Smooth muscle cell (in vitro differentiated cells): ENCODE data around the gene MRPL9. TPM values are rescaled to one million over a fixed set of nuclear protein-coding genes. Genes with fewer than 3 reads are reported as not detected.
"Not testable (repeated sequence)": the region's sequence is repeated elsewhere in the genome, so short reads cannot be mapped to it uniquely, and the experiment has no call there.

Experiments
- DNase-seq: peaks from one replicate; lab custom pipeline; 2025; ENCODE audit not compliant: unreplicated experiment; lab: John Stamatoyannopoulos, UW
- H2AFZ ChIP-seq: fragments of 200-600 bp; sonication (generic); 2 replicates; pipeline ENCODE4 v1.6.0; 2016; ENCODE audit warnings: antibody characterized with exemption, low read depth, mild to moderate bottlenecking
- H3F3A ChIP-seq: fragments of 200-600 bp; sonication (generic); 2 replicates; pipeline ENCODE4 v1.6.0; 2017; ENCODE audit warnings: antibody characterized with exemption, low read depth
- H3K27ac ChIP-seq: fragments of 200-600 bp; sonication (generic); 2 replicates; pipeline ENCODE4 v1.5.1; 2016; ENCODE audit warnings: low read depth, mild to moderate bottlenecking
- H3K27me3 ChIP-seq: fragments of 200-600 bp; sonication (generic); 2 replicates; pipeline ENCODE4 v1.6.1; 2016; ENCODE audit warnings: low read depth, mild to moderate bottlenecking
- H3K36me3 ChIP-seq: fragments of 200-600 bp; sonication (generic); 2 replicates; pipeline ENCODE4 v1.5.1; 2016; ENCODE audit warnings: low read depth
- H3K4me1 ChIP-seq: fragments of 200-600 bp; sonication (generic); 2 replicates; pipeline ENCODE4 v1.5.1; 2016; ENCODE audit warnings: low read depth
- H3K4me2 ChIP-seq: fragments of 200-600 bp; sonication (generic); 2 replicates; pipeline ENCODE4 v1.6.0; 2016; ENCODE audit warnings: mild to moderate bottlenecking
- H3K4me3 ChIP-seq: fragments of 200-600 bp; sonication (generic); 2 replicates; pipeline ENCODE4 v1.5.1; 2016; ENCODE audit warnings: mild to moderate bottlenecking
- H3K79me2 ChIP-seq: fragments of 200-600 bp; sonication (generic); 2 replicates; pipeline ENCODE4 v1.6.0; 2016; ENCODE audit warnings: low read depth, mild to moderate bottlenecking
- H3K9ac ChIP-seq: fragments of 200-600 bp; sonication (generic); 2 replicates; pipeline ENCODE4 v1.6.0; 2016; ENCODE audit warnings: low read depth
- H3K9me3 ChIP-seq: fragments of 200-600 bp; sonication (generic); replicated peaks from 2 replicates; pipeline ENCODE4 v1.5.1; 2016; ENCODE audit warnings: low read depth
- H4K20me1 ChIP-seq: fragments of 200-600 bp; sonication (generic); 2 replicates; pipeline ENCODE4 v1.6.0; 2016; ENCODE audit warnings: low read depth
- CTCF ChIP-seq: fragments of 200-600 bp; sonication (generic); IDR thresholded peaks from 2 replicates; pipeline ENCODE4 v1.5.1; 2017; ENCODE audit warnings: borderline replicate concordance, mild to moderate bottlenecking, antibody characterized with exemption; ENCODE audit not compliant: insufficient read depth, poor library complexity, severe bottlenecking
- WGBS: methylation state at CpG from one replicate; pipeline ENCODE4 v1.1.7; 2016; ENCODE audit warnings: low lambda C conversion rate; 5-methylcytosine and 5-hydroxymethylcytosine counted together
- polyA plus RNA-seq: library from polyadenylated mRNA; unstranded; fragments of >200 nt; fragmentation: Nextera tagmentation; extraction: Ambion mirVana; gene quantifications from 2 replicates; pipeline ENCODE4 v1.2.1, GENCODE V29; 2016
- total RNA-seq: library from RNA; depleted of rRNA; stranded (reverse); fragments of >200 nt; gene quantifications from 2 replicates; pipeline ENCODE4 v1.2.3, GENCODE V29; 2014

Gene MRPL9
- total and polyA plus RNA-seq, 2 experiments from 2014 or later: 109 to 151 TPM

- Histone ChIP-seq H3K9ac (no peak overlapping the region), H3F3A (no peaks in the 10 kb centered on the region), H3K4me2 (no peak overlapping the region), H3K27ac (no peak overlapping the region), H4K20me1 (no peaks in the 10 kb centered on the region), H3K27me3 (peaks cover 4% of the 10 kb centered on the region), H3K79me2 (no peaks in the 10 kb centered on the region), H3K36me3 (no peaks in the 10 kb centered on the region), H3K9me3 (no peaks in the 10 kb centered on the region), H3K4me1 (peaks cover 12% of the 10 kb centered on the region), H3K4me3 (no peak overlapping the region), H2AFZ (no peak overlapping the region)
- no peak for DNase-seq
- WGBS: 87% methylated on average over 3 of the region's 3 CpGs
- no peak for TF ChIP-seq CTCF
Observed at GRCh38 chr1:151787689-151788088, 24.4 kb upstream of the MRPL9 start.

GRCh38 chr1:151783796-151784195 is 20.5 kb upstream of the MRPL9 start:
- 90% methylated on average over 2 of the region's 2 CpGs for WGBS
- Histone ChIP-seq H3K4me2 (no peak overlapping the region), H3K27ac (no peak overlapping the region), H3K9me3 (no peaks in the 10 kb centered on the region), H3K9ac (no peak overlapping the region), H3K36me3 (no peaks in the 10 kb centered on the region), H3K27me3 (peaks cover 4% of the 10 kb centered on the region), H4K20me1 (no peaks in the 10 kb centered on the region), H3K79me2 (no peaks in the 10 kb centered on the region), H3F3A (no peaks in the 10 kb centered on the region), H3K4me1 (no peaks in the 10 kb centered on the region), H2AFZ (no peak overlapping the region), H3K4me3 (no peak overlapping the region)
- no peak for TF ChIP-seq CTCF
- DNase-seq: no peak

- Histone ChIP-seq H3K27ac (no peak overlapping the region), H3K4me3 (no peak overlapping the region), H3K27me3 (peaks cover 4% of the 10 kb centered on the region), H3K9ac (no peak overlapping the region), H3K4me2 (no peak overlapping the region), H2AFZ (no peak overlapping the region), H3F3A (no peaks in the 10 kb centered on the region), H4K20me1 (no peaks in the 10 kb centered on the region), H3K9me3 (no peaks in the 10 kb centered on the region), H3K4me1 (no peaks in the 10 kb centered on the region), H3K79me2 (no peaks in the 10 kb centered on the region), H3K36me3 (no peaks in the 10 kb centered on the region)
- WGBS: 85% methylated on average over 3 of the region's 3 CpGs
- DNase-seq: no peak
- no peak for TF ChIP-seq CTCF
Observed at GRCh38 chr1:151782741-151783140, 19.4 kb upstream of the MRPL9 start.

GRCh38 chr1:151782026-151782425 is 18.7 kb upstream of the MRPL9 start:
- H3K27me3 ChIP-seq, DNase-seq, H4K20me1 ChIP-seq, H3K4me2 ChIP-seq, H3K4me3 ChIP-seq, H3K27ac ChIP-seq, H2AFZ ChIP-seq, H3F3A ChIP-seq, H3K79me2 ChIP-seq, H3K9ac ChIP-seq, H3K4me1 ChIP-seq, H3K36me3 ChIP-seq, H3K9me3 ChIP-seq: not testable (repeated sequence)
- 91% methylated on average over 5 of the region's 5 CpGs for WGBS

GRCh38 chr1:151780736-151781135 is 17.4 kb upstream of the MRPL9 start:
- H2AFZ ChIP-seq, H3K79me2 ChIP-seq, H3K4me3 ChIP-seq, H3K27ac ChIP-seq, H3K4me1 ChIP-seq, H4K20me1 ChIP-seq, H3K27me3 ChIP-seq, H3K4me2 ChIP-seq, H3K9ac ChIP-seq, H3K36me3 ChIP-seq, DNase-seq, H3K9me3 ChIP-seq, H3F3A ChIP-seq: not testable (repeated sequence)
- WGBS: 97% methylated on average over 5 of the region's 5 CpGs
